ENCODE data around the gene TRIM37. TPM values are rescaled to one million over a fixed set of nuclear protein-coding genes. Genes with fewer than 3 reads are reported as not detected.

The TRIM37 gene
- total RNA-seq, 1 donor from 2014 or later, result 25.4 TPM

DNA sequence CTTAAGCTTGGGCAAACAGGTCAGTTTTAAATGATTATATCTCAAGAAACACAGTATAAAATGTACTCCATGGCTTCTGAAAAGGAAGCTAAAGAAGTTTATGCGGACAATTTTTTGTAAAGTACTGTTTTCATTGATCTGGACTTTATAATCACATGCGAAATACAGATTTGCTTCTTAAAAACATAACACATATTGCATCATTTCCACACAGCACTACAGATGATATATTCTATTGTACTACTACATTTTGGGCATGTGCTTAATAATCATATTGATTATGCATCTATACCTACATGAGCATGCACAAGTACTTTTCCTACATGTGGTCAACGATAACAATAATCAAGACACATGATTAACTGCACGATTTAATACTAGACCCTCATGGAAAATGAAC lies 22.5 kb downstream of the TRIM37 start:
- FAIRE-seq (no peak), DNase-seq (ENCODE audit: low read depth) (no peak)
- H3K9ac ChIP-seq (ENCODE audit: low read length), result no peak overlapping the region
- no peak overlapping the region for H3K4me3 Mint-ChIP-seq (ENCODE audit: unreplicated experiment)
- H3K27me3 Mint-ChIP-seq (ENCODE audit: low read depth, unreplicated experiment), result no peaks in the 10 kb centered on the region
- no peaks in the 10 kb centered on the region for H3K4me1 ChIP-seq (ENCODE audit: insufficient read depth, low read length)
- H3K27ac ChIP-seq (ENCODE audit: low read depth, low read length), result no peak overlapping the region
- H3K9me3 ChIP-seq (ENCODE audit: insufficient read depth, low read depth, low read length), result no peaks in the 10 kb centered on the region
- peaks cover 4% of the 10 kb centered on the region for H3K79me2 ChIP-seq (ENCODE audit: insufficient read depth, low read length)
- peaks cover 22% of the 10 kb centered on the region for H3K36me3 ChIP-seq (ENCODE audit: insufficient read depth, low read length)
- TF ChIP-seq CTCF (IDR thresholded peaks at IDR 0.05; ENCODE audit: insufficient read depth, low read depth, low read length) (no peak), EZH2 (IDR thresholded peaks at IDR 0.05; ENCODE audit: insufficient read depth, low read length) (no peak)
- H3K9me3 Mint-ChIP-seq (ENCODE audit: unreplicated experiment), result no peaks in the 10 kb centered on the region
- no peak overlapping the region for H2AFZ ChIP-seq (ENCODE audit: low read depth, low read length)
- H3K36me3 Mint-ChIP-seq (ENCODE audit: low read depth, unreplicated experiment), result peaks cover 2% of the 10 kb centered on the region
- no peaks in the 10 kb centered on the region for H3K27me3 ChIP-seq (ENCODE audit: insufficient read depth, low read length)
- H3K27ac Mint-ChIP-seq (ENCODE audit: unreplicated experiment), result no peak overlapping the region
- H3K4me1 Mint-ChIP-seq (ENCODE audit: low read depth, unreplicated experiment), result no peaks in the 10 kb centered on the region
- H3K4me2 ChIP-seq (ENCODE audit: low read length), result no peak overlapping the region
- H4K20me1 ChIP-seq (ENCODE audit: insufficient read depth, low read length), result no peaks in the 10 kb centered on the region
- H3K4me3 ChIP-seq (ENCODE audit: insufficient read depth, low read depth, low read length), result no peak overlapping the region

DNA sequence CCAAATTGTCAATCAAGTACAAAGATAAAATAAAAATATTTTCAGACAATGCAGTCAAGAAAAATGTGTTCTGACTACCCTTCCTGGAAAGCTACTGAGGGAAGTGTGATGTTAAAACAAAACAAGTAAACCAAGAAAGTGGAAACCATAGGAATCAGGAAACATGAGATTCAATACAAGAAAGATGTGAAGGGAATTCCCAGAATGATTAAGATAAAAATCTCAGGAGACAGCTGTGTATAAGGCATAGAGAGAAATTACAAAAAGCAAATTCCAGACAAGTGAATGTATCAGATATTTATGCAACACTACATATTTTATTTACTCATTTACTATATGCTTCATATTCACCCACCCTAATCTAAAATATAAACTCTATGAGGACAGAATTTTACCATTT lies 32.2 kb downstream of the TRIM37 start:
- no peak overlapping the region for H3K4me3 Mint-ChIP-seq (ENCODE audit: unreplicated experiment)
- no peak for TF ChIP-seq CTCF (IDR thresholded peaks at IDR 0.05; ENCODE audit: insufficient read depth, low read depth, low read length)
- TF ChIP-seq EZH2 (IDR thresholded peaks at IDR 0.05; ENCODE audit: insufficient read depth, low read length), result no peak
- peaks cover 9% of the 10 kb centered on the region for H3K36me3 Mint-ChIP-seq (ENCODE audit: low read depth, unreplicated experiment)
- H3K9ac ChIP-seq (ENCODE audit: low read length), result no peak overlapping the region
- H3K4me1 Mint-ChIP-seq (ENCODE audit: low read depth, unreplicated experiment), result no peaks in the 10 kb centered on the region
- no peak overlapping the region for H2AFZ ChIP-seq (ENCODE audit: low read depth, low read length)
- H3K27me3 ChIP-seq (ENCODE audit: insufficient read depth, low read length), result no peaks in the 10 kb centered on the region
- FAIRE-seq, result no peak
- H3K4me1 ChIP-seq (ENCODE audit: insufficient read depth, low read length), result no peaks in the 10 kb centered on the region
- H3K79me2 ChIP-seq (ENCODE audit: insufficient read depth, low read length), result no peaks in the 10 kb centered on the region
- H3K27ac Mint-ChIP-seq (ENCODE audit: unreplicated experiment), result no peak overlapping the region
- no peaks in the 10 kb centered on the region for H3K27me3 Mint-ChIP-seq (ENCODE audit: low read depth, unreplicated experiment)
- no peaks in the 10 kb centered on the region for H4K20me1 ChIP-seq (ENCODE audit: insufficient read depth, low read length)
- H3K4me2 ChIP-seq (ENCODE audit: low read length), result no peak overlapping the region
- no peaks in the 10 kb centered on the region for H3K9me3 ChIP-seq (ENCODE audit: insufficient read depth, low read depth, low read length)
- peaks cover 33% of the 10 kb centered on the region for H3K36me3 ChIP-seq (ENCODE audit: insufficient read depth, low read length)
- no peaks in the 10 kb centered on the region for H3K9me3 Mint-ChIP-seq (ENCODE audit: unreplicated experiment)
- H3K4me3 ChIP-seq (ENCODE audit: insufficient read depth, low read depth, low read length), result no peak overlapping the region
- peak; percentile 48 for DNase-seq (ENCODE audit: low read depth)
- H3K27ac ChIP-seq (ENCODE audit: low read depth, low read length), result peak overlapping the region; percentile 47

DNA sequence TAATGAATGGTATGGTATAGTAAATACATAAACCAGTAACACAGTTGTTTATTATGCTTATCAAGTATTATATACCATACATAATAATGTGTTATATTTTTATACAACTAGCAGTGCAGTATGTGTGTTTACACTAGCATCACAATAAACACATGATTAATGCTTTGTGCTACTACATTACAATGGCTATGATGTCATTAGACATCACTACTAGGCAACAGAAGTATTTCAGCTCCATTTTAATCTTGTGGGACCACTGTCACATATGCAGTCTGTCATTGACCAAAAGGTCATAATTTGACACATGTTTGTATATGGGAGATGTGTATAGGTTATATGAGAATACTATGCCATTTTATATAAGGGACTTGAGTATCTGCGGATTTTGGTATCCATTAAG lies 32.7 kb downstream of the TRIM37 start:
- H3K4me1 ChIP-seq (ENCODE audit: insufficient read depth, low read length), result no peaks in the 10 kb centered on the region
- H3K27ac Mint-ChIP-seq (ENCODE audit: unreplicated experiment), result no peak overlapping the region
- H2AFZ ChIP-seq (ENCODE audit: low read depth, low read length), result no peak overlapping the region
- no peak overlapping the region for H3K4me2 ChIP-seq (ENCODE audit: low read length)
- H3K27me3 Mint-ChIP-seq (ENCODE audit: low read depth, unreplicated experiment), result no peaks in the 10 kb centered on the region
- H3K4me3 ChIP-seq (ENCODE audit: insufficient read depth, low read depth, low read length), result no peak overlapping the region
- peak overlapping the region; percentile 47 for H3K27ac ChIP-seq (ENCODE audit: low read depth, low read length)
- H3K79me2 ChIP-seq (ENCODE audit: insufficient read depth, low read length), result no peaks in the 10 kb centered on the region
- peak overlapping the region; percentile 12 for H3K9ac ChIP-seq (ENCODE audit: low read length)
- H3K4me1 Mint-ChIP-seq (ENCODE audit: low read depth, unreplicated experiment), result no peaks in the 10 kb centered on the region
- no peak for DNase-seq (ENCODE audit: low read depth)
- peaks cover 30% of the 10 kb centered on the region for H3K36me3 ChIP-seq (ENCODE audit: insufficient read depth, low read length)
- H3K9me3 Mint-ChIP-seq (ENCODE audit: unreplicated experiment), result no peaks in the 10 kb centered on the region
- peaks cover 8% of the 10 kb centered on the region for H3K36me3 Mint-ChIP-seq (ENCODE audit: low read depth, unreplicated experiment)
- TF ChIP-seq EZH2 (IDR thresholded peaks at IDR 0.05; ENCODE audit: insufficient read depth, low read length) (no peak), CTCF (IDR thresholded peaks at IDR 0.05; ENCODE audit: insufficient read depth, low read depth, low read length) (no peak)
- H3K9me3 ChIP-seq (ENCODE audit: insufficient read depth, low read depth, low read length), result no peaks in the 10 kb centered on the region
- no peaks in the 10 kb centered on the region for H3K27me3 ChIP-seq (ENCODE audit: insufficient read depth, low read length)
- H3K4me3 Mint-ChIP-seq (ENCODE audit: unreplicated experiment), result no peak overlapping the region
- FAIRE-seq, result no peak
- no peaks in the 10 kb centered on the region for H4K20me1 ChIP-seq (ENCODE audit: insufficient read depth, low read length)

Measured in astrocyte (in vitro differentiated cells and primary cell).